Measurements from ENCODE around the gene SLC12A9.

DNA sequence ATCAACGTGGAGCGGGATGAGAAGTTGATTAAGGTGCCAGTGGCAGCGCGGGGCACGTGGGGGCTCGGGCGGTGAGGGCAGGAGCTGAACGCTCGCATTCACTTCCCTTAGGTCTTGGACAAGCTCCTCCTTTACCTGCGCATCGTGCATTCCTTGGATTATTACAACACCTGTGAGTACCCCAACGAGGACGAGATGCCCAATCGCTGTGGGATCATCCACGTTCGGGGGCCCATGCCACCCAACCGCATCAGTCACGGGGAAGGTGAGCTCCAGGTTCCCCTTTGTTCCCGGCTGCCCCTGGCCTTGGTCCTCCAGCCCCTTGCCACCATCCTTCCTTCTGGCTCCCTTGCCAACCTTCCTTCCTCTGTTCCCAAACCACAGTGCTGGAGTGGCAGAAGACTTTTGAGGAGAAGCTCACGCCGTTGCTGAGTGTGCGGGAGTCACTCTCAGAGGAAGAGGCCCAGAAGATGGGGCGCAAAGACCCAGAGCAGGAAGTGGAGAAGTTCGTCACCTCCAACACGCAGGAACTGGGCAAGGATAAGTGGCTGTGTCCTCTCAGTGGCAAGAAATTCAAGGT is 34.5 kb downstream of the SLC12A9 start:
- TF ChIP-seq EZH2 (IDR thresholded peaks at IDR 0.05; ENCODE audit: borderline replicate concordance, low read length): no peak
- TF ChIP-seq, protein P1, sequence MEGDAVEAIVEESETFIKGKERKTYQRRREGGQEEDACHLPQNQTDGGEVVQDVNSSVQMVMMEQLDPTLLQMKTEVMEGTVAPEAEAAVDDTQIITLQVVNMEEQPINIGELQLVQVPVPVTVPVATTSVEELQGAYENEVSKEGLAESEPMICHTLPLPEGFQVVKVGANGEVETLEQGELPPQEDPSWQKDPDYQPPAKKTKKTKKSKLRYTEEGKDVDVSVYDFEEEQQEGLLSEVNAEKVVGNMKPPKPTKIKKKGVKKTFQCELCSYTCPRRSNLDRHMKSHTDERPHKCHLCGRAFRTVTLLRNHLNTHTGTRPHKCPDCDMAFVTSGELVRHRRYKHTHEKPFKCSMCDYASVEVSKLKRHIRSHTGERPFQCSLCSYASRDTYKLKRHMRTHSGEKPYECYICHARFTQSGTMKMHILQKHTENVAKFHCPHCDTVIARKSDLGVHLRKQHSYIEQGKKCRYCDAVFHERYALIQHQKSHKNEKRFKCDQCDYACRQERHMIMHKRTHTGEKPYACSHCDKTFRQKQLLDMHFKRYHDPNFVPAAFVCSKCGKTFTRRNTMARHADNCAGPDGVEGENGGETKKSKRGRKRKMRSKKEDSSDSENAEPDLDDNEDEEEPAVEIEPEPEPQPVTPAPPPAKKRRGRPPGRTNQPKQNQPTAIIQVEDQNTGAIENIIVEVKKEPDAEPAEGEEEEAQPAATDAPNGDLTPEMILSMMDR (IDR thresholded peaks at IDR 0.05; ENCODE audit: low read length): no peak
